Esophagus squamous epithelium (tissue), 4 donors: ENCODE measurements around the gene PRR15L.

ENCODE experiments used
- POLR2A ChIP-seq, 4 donors: fragments of 450-650 bp; IDR thresholded peaks; one replicate each; pipeline ENCODE4 v1.6.1; 2017; ENCODE audit warnings: antibody characterized with exemption in 4 of 4, mild to moderate bottlenecking in 4 of 4, moderate library complexity in 3 of 4
- TF ChIP-seq, protein P1 (sequence below), 6 experiments: fragments of 450-650 bp in 4 of 6; fragments of 200-600 bp in 2 of 6; sonication (generic) in 2 of 6; IDR thresholded peaks; one replicate each; pipeline ENCODE4 v1.5.1; 2016 to 2019; ENCODE audit warnings: antibody characterized with exemption in 6 of 6, mild to moderate bottlenecking in 4 of 6, moderate library complexity in 4 of 6

DNA sequence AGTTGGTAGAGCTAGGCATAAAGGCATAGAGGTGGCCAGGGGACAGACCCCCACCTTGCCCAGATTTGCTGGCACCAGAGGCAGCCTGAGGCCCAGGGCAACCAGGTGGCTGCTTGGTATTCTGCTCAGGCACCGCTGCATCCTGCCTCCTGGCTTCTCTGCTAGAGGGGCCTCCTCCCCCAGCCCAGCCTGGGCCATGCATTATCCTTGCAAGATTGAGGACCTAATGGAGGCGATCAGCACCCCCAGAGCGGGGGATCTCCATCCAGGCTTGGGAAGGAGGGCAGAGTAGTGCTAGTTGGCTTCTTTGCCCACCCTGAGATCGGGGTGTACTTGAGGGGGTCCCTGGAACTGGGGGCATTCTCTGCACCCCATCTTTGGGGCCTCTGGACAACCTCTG is 37.0 kb upstream of the PRR15L start:
- TF ChIP-seq, protein P1, sequence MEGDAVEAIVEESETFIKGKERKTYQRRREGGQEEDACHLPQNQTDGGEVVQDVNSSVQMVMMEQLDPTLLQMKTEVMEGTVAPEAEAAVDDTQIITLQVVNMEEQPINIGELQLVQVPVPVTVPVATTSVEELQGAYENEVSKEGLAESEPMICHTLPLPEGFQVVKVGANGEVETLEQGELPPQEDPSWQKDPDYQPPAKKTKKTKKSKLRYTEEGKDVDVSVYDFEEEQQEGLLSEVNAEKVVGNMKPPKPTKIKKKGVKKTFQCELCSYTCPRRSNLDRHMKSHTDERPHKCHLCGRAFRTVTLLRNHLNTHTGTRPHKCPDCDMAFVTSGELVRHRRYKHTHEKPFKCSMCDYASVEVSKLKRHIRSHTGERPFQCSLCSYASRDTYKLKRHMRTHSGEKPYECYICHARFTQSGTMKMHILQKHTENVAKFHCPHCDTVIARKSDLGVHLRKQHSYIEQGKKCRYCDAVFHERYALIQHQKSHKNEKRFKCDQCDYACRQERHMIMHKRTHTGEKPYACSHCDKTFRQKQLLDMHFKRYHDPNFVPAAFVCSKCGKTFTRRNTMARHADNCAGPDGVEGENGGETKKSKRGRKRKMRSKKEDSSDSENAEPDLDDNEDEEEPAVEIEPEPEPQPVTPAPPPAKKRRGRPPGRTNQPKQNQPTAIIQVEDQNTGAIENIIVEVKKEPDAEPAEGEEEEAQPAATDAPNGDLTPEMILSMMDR (IDR thresholded peaks at IDR 0.05), result no peak
- TF ChIP-seq POLR2A (IDR thresholded peaks at IDR 0.05), result no peak
